ENCODE measurements around the gene OPRM1.

DNA sequence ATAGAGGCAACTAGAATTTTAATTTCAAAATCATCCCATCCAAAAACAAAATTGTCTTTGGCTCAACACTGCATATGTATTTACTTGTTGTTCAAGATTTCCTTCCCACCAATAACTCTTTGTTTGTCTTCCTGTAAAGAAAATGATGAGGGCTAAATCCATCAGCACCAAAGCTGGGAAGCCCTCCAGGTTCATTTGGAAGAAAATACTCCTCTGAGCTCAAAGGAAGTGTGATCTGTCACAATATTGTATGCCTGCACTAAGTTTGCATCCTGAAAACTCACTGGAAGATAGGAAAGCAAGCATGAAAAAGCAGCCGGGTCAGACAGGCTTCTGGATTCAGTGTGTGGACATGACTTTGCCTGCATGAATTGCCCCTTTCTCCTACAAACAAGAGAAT is 28.7 kb upstream of the OPRM1 start:
- TF ChIP-seq, protein P1, sequence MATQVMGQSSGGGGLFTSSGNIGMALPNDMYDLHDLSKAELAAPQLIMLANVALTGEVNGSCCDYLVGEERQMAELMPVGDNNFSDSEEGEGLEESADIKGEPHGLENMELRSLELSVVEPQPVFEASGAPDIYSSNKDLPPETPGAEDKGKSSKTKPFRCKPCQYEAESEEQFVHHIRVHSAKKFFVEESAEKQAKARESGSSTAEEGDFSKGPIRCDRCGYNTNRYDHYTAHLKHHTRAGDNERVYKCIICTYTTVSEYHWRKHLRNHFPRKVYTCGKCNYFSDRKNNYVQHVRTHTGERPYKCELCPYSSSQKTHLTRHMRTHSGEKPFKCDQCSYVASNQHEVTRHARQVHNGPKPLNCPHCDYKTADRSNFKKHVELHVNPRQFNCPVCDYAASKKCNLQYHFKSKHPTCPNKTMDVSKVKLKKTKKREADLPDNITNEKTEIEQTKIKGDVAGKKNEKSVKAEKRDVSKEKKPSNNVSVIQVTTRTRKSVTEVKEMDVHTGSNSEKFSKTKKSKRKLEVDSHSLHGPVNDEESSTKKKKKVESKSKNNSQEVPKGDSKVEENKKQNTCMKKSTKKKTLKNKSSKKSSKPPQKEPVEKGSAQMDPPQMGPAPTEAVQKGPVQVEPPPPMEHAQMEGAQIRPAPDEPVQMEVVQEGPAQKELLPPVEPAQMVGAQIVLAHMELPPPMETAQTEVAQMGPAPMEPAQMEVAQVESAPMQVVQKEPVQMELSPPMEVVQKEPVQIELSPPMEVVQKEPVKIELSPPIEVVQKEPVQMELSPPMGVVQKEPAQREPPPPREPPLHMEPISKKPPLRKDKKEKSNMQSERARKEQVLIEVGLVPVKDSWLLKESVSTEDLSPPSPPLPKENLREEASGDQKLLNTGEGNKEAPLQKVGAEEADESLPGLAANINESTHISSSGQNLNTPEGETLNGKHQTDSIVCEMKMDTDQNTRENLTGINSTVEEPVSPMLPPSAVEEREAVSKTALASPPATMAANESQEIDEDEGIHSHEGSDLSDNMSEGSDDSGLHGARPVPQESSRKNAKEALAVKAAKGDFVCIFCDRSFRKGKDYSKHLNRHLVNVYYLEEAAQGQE (IDR thresholded peaks at IDR 0.05; ENCODE audit: insufficient read depth in 1 of 2, low read depth in 2 of 2, low read length in 2 of 2): no peak
- TF ChIP-seq SIN3A (IDR thresholded peaks at IDR 0.05; ENCODE audit: borderline replicate concordance, insufficient read depth, low read length): no peak
- no peak for TF ChIP-seq POLR2AphosphoS5 (IDR thresholded peaks at IDR 0.05; ENCODE audit: low read depth, low read length)
- no peak for TF ChIP-seq TAF1 (IDR thresholded peaks at IDR 0.05; ENCODE audit: borderline replicate concordance, insufficient read depth, low read length)
